H9 (cell line): ENCODE results near the gene SLC7A11. TPM values are rescaled to one million over a fixed set of nuclear protein-coding genes. Genes with fewer than 3 reads are reported as not detected.
A peak's percentile ranks its signal among the peaks of the same experiment; 100 is the strongest.

Source experiments
- DNase-seq: peaks from one replicate; pipeline ENCODE4 v3.0.0-alpha.2; 2017
- H2AFZ ChIP-seq: one replicate; pipeline ENCODE4 v1.6.1; 2013; ENCODE audit warnings: mild to moderate bottlenecking, low read length, control low read depth, moderate library complexity
- H2AK5ac ChIP-seq: 2 replicates; pipeline ENCODE4 v1.6.1; 2013; ENCODE audit warnings: low read length, control low read depth, mixed read lengths; ENCODE audit not compliant: insufficient read length
- H2BK120ac ChIP-seq: one replicate; pipeline ENCODE4 v1.6.1; 2013; ENCODE audit warnings: low read depth, mild to moderate bottlenecking, low read length, control low read depth, inconsistent platforms; ENCODE audit not compliant: poor library complexity, severe bottlenecking
- H2BK12ac ChIP-seq: 2 replicates; pipeline ENCODE4 v1.6.1; 2013; ENCODE audit warnings: low read length, control low read depth, mixed read lengths, low read depth; ENCODE audit not compliant: insufficient read length
- H2BK15ac ChIP-seq: 2 replicates; pipeline ENCODE4 v1.6.1; 2013; ENCODE audit warnings: low read depth, low read length, control low read depth
- H2BK20ac ChIP-seq: one replicate; pipeline ENCODE4 v1.6.1; 2013; ENCODE audit warnings: low read depth, mild to moderate bottlenecking, low read length, control low read depth, inconsistent platforms; ENCODE audit not compliant: poor library complexity, severe bottlenecking
- H2BK5ac ChIP-seq: 2 replicates; pipeline ENCODE4 v1.6.1; 2013; ENCODE audit warnings: low read length, control low read depth, mixed read lengths; ENCODE audit not compliant: insufficient read length
- H3K14ac ChIP-seq: 2 replicates; pipeline ENCODE4 v1.6.1; 2013; ENCODE audit warnings: low read length, control low read depth; ENCODE audit not compliant: insufficient read depth
- H3K18ac ChIP-seq: 2 replicates; pipeline ENCODE4 v1.6.1; 2013; ENCODE audit warnings: low read depth, mild to moderate bottlenecking, mixed read lengths, low read length, control low read depth; ENCODE audit not compliant: insufficient read length
- H3K23ac ChIP-seq: 2 replicates; pipeline ENCODE4 v1.6.1; 2013; ENCODE audit warnings: low read length, control low read depth, mixed read lengths, low read depth; ENCODE audit not compliant: insufficient read length
- H3K23me2 ChIP-seq: 2 replicates; pipeline ENCODE4 v1.6.1; 2013; ENCODE audit warnings: low read depth, mild to moderate bottlenecking, mixed read lengths, low read length, control low read depth; ENCODE audit not compliant: insufficient read length, poor library complexity, severe bottlenecking
- H3K27ac ChIP-seq: 2 replicates; pipeline ENCODE4 v1.5.1; 2013; ENCODE audit warnings: low read length, control low read depth, mixed read lengths, low read depth; ENCODE audit not compliant: insufficient read length
- H3K27me3 ChIP-seq: 2 replicates; pipeline ENCODE4 v1.6.1; 2013; ENCODE audit warnings: low read length, control low read depth, inconsistent platforms; ENCODE audit not compliant: insufficient read depth
- H3K4ac ChIP-seq: 2 replicates; pipeline ENCODE4 v1.6.1; 2013; ENCODE audit warnings: low read depth, mild to moderate bottlenecking, control low read depth, inconsistent platforms, low read length, moderate library complexity
- H3K4me1 ChIP-seq: 2 replicates; pipeline ENCODE4 v1.6.1; 2013; ENCODE audit warnings: low read length, control low read depth, inconsistent platforms; ENCODE audit not compliant: insufficient read depth
- H3K4me2 ChIP-seq: 2 replicates; pipeline ENCODE4 v1.6.1; 2013; ENCODE audit warnings: low read length, control low read depth, mixed read lengths; ENCODE audit not compliant: insufficient read length, insufficient read depth
- H3K56ac ChIP-seq: 2 replicates; pipeline ENCODE4 v1.6.1; 2013; ENCODE audit warnings: low read depth, mild to moderate bottlenecking, mixed read lengths, low read length, control low read depth; ENCODE audit not compliant: insufficient read length
- H3K79me1 ChIP-seq: 2 replicates; pipeline ENCODE4 v1.6.1; 2013; ENCODE audit warnings: low read depth, mild to moderate bottlenecking, moderate library complexity, low read length, control low read depth, inconsistent platforms; ENCODE audit not compliant: insufficient read depth, poor library complexity, severe bottlenecking
- H3K79me2 ChIP-seq: 2 replicates; pipeline ENCODE4 v1.6.1; 2013; ENCODE audit warnings: low read length, control low read depth, inconsistent platforms; ENCODE audit not compliant: insufficient read depth
- H3K9ac ChIP-seq: 2 replicates; pipeline ENCODE4 v1.6.1; 2013; ENCODE audit warnings: low read length, control low read depth, mixed read lengths; ENCODE audit not compliant: insufficient read length; ENCODE audit errors: extremely low read depth
- H3K9me3 ChIP-seq: one replicate; pipeline ENCODE4 v1.6.1; 2013; ENCODE audit warnings: low read depth, low read length, inconsistent platforms; ENCODE audit not compliant: control insufficient read depth
- H3T11ph ChIP-seq: one replicate; pipeline ENCODE4 v1.6.1; 2013; ENCODE audit warnings: mild to moderate bottlenecking, low read length, control low read depth, inconsistent platforms
- H4K20me1 ChIP-seq: one replicate; pipeline ENCODE4 v1.6.1; 2013; ENCODE audit not compliant: control insufficient read depth, insufficient read length, insufficient read depth
- H4K5ac ChIP-seq: 2 replicates; pipeline ENCODE4 v1.6.1; 2013; ENCODE audit warnings: low read depth, mild to moderate bottlenecking, mixed read lengths, low read length, control low read depth; ENCODE audit not compliant: insufficient read length
- H4K8ac ChIP-seq: replicated peaks from 2 replicates; pipeline ENCODE4 v1.6.1; 2013; ENCODE audit warnings: low read length, control low read depth, mixed read lengths, low read depth; ENCODE audit not compliant: insufficient read length
- H4K91ac ChIP-seq: 2 replicates; pipeline ENCODE4 v1.6.1; 2013; ENCODE audit warnings: low read depth, mild to moderate bottlenecking, moderate library complexity, mixed read lengths, low read length, control low read depth; ENCODE audit not compliant: insufficient read length
- H3K27ac Mint-ChIP-seq, 3 experiments: 2 replicates in 2 of 3; 3 replicates in 1 of 3; pipeline ENCODE4 v1.8.0; 2020 to 2021; ENCODE audit warnings: mixed read lengths in 3 of 3, mild to moderate bottlenecking in 1 of 3, moderate library complexity in 1 of 3
- H3K27me3 Mint-ChIP-seq: 2 replicates; pipeline ENCODE4 v1.8.0; 2021; ENCODE audit warnings: low read depth, mild to moderate bottlenecking, moderate library complexity, mixed read lengths
- H3K36me3 Mint-ChIP-seq, 3 experiments: 2 replicates in 2 of 3; 3 replicates in 1 of 3; pipeline ENCODE4 v1.8.0; 2020 to 2021; ENCODE audit warnings: low read depth in 3 of 3, mixed read lengths in 3 of 3; ENCODE audit not compliant: insufficient read depth in 1 of 3
- H3K4me1 Mint-ChIP-seq, 2 experiments: 2 replicates each; pipeline ENCODE4 v1.8.0; 2020; ENCODE audit warnings: mixed read lengths in 2 of 2
- H3K4me3 Mint-ChIP-seq, 2 experiments: 2 replicates in 1 of 2; 3 replicates in 1 of 2; pipeline ENCODE4 v1.8.0; 2020 to 2021; ENCODE audit warnings: mild to moderate bottlenecking in 2 of 2, mixed read lengths in 2 of 2, moderate library complexity in 1 of 2
- H3K9me3 Mint-ChIP-seq, 2 experiments: 2 replicates in 1 of 2; 3 replicates in 1 of 2; pipeline ENCODE4 v1.8.0; 2020; ENCODE audit warnings: mild to moderate bottlenecking in 2 of 2, mixed read lengths in 2 of 2, moderate library complexity in 1 of 2
- WGBS: extraction: QIAGEN DNeasy Blood & Tissue Kit; methylation state at CpG from one replicate; pipeline ENCODE4 v1.1.7; 2013; ENCODE audit warnings: missing lambda C conversion rate, low lambda C conversion rate, mixed read lengths; ENCODE audit not compliant: insufficient read length; ENCODE audit errors: extremely low coverage; 5-methylcytosine and 5-hydroxymethylcytosine counted together
- total RNA-seq: library from RNA; stranded (reverse); gene quantifications from 2 replicates; pipeline ENCODE4 v1.2.1, GENCODE V29; 2021
- TF ChIP-seq, protein P1 (sequence below): fragments of 200-600 bp; sonication (generic); conservative IDR thresholded peaks from 3 replicates; pipeline ENCODE4 v1.8.0; 2021; ENCODE audit warnings: antibody characterized with exemption, mild to moderate bottlenecking

The SLC7A11 gene
- total RNA-seq, 1 experiment from 2014 or later, result 19.8 TPM

DNA sequence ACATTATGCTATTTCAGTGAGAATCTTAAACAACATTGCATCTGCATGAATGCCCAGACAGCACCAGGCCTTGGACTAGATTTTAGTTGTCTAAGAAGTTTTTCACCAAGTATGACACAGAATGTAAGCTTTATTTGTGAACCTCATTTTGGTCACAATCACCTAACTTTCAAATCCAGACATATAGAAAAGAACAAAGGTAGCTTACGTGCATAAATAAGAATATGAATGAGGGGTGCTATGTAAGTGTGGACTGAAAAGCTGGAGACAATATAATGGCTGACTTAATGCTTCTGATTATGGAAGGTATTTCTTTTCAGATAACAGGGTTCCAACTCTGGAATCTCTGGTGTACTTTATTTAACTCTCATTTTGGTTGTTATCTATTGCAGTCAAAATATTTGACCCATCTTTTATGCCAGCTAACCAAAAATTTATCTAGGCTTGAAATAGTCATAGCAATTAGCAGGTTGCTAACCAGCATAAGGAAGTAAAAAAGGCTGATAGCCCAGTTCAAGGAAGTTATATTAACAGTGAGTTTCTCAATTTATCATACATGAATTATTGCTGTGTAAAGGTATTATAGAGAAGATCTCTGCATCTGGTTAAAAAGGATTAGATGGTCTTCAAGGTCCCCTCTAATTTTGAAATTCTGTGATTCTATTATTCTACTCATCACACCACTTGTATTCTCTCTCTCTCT, 36.5 kb downstream of the SLC7A11 start:
- Histone ChIP-seq H4K20me1 (no peaks in the 10 kb centered on the region), H2BK20ac (no peak overlapping the region), H3K79me2 (no peaks in the 10 kb centered on the region), H3K4ac (no peak overlapping the region), H2BK15ac (no peak overlapping the region), H4K5ac (no peak overlapping the region), H2BK12ac (no peak overlapping the region), H4K91ac (no peak overlapping the region), H3K4me1 (no peaks in the 10 kb centered on the region; the same call in 1 of the 2 replicates), H4K8ac (no peak overlapping the region), H3K79me1 (no peaks in the 10 kb centered on the region), H3K14ac (no peak overlapping the region), H3K27ac (no peak overlapping the region), H3K4me2 (no peak overlapping the region), H3K23me2 (no peaks in the 10 kb centered on the region), H3K27me3 (no peaks in the 10 kb centered on the region), H3K23ac (no peak overlapping the region), H2BK120ac (no peak overlapping the region), H2BK5ac (no peak overlapping the region), H3K18ac (no peak overlapping the region), H3K56ac (no peak overlapping the region), H3K9ac (no peak overlapping the region), H3T11ph (no peak overlapping the region), H2AK5ac (no peak overlapping the region), H3K9me3 (no peaks in the 10 kb centered on the region), H2AFZ (no peak overlapping the region)
- DNase-seq, result no peak
- no peaks in the 10 kb centered on the region for H3K9me3 Mint-ChIP-seq
- H3K27me3 Mint-ChIP-seq, result no peaks in the 10 kb centered on the region
- H3K4me1 Mint-ChIP-seq, result peaks cover 14 to 19% of the 10 kb centered on the region in 2 experiments
- no CpG with 5 or more reads among the region's 1 CpG for WGBS
- TF ChIP-seq, protein P1, sequence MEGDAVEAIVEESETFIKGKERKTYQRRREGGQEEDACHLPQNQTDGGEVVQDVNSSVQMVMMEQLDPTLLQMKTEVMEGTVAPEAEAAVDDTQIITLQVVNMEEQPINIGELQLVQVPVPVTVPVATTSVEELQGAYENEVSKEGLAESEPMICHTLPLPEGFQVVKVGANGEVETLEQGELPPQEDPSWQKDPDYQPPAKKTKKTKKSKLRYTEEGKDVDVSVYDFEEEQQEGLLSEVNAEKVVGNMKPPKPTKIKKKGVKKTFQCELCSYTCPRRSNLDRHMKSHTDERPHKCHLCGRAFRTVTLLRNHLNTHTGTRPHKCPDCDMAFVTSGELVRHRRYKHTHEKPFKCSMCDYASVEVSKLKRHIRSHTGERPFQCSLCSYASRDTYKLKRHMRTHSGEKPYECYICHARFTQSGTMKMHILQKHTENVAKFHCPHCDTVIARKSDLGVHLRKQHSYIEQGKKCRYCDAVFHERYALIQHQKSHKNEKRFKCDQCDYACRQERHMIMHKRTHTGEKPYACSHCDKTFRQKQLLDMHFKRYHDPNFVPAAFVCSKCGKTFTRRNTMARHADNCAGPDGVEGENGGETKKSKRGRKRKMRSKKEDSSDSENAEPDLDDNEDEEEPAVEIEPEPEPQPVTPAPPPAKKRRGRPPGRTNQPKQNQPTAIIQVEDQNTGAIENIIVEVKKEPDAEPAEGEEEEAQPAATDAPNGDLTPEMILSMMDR, result no peak
- H3K27ac Mint-ChIP-seq, result peak overlapping the region in 1 of 3 experiments; percentile 21; a peak in 2 of 7 replicates
- no peak overlapping the region for H3K4me3 Mint-ChIP-seq
- no peaks in the 10 kb centered on the region; a peak in 1 of 7 replicates for H3K36me3 Mint-ChIP-seq
